HG02571 (cell line): ENCODE results near the gene QRICH1.

Source experiments
- ATAC-seq: cut with Tn5 transposase; IDR thresholded peaks from one replicate; pipeline ENCODE4 v1.9.1; 2021; ENCODE audit warnings: mild to moderate bottlenecking, moderate library complexity; ENCODE audit not compliant: unreplicated experiment

QRICH1 gene

DNA sequence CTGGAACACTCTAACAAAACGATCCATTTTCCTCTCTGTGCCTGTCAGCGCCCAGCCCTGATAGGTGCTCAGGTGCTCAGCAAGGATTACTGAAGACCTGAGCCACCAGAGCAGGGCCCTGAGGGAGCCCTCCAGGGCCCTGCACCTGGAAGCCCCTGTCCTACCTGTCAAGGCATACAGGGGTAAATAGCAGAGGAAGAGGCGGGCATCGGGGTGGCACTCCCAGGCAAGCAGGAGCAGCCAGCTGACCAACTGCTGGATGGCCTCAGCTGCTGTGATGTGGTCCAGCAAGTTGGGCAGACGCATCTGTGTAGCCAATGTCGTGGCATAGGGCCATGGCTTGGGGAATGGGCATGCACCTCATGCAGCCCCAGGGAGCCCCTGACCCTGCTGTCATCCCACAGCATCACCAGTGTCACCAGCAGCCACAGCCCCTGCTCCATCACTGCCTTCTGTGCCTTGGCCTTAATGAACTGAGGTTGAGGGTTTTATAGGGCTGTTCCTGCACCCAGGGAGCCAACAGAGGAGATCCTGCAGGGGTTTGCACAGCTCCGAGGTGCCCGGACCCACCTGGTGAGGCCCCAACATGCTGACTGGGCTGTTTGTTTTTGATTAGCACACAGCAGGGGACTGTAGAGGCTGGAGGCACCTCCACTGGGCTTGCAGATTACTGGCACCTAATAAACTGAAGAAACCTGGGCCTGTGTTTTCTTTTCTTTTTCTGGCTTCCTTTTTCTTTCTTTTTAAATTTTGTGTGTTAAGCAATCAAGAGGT lies 94.6 kb downstream of the QRICH1 start:
- ATAC-seq: no peak

- no peak for ATAC-seq
Measured at GRCh38 chr3:48997714-48998637, 95.9 kb downstream of the QRICH1 start.

GRCh38 chr3:48997102-48997635 lies 96.7 kb downstream of the QRICH1 start:
- no peak for ATAC-seq

- no peak for ATAC-seq
Measured at GRCh38 chr3:48996640-48997039, 97.2 kb downstream of the QRICH1 start.

GRCh38 chr3:48993834-48994233 lies 100.0 kb downstream of the QRICH1 start:
- ATAC-seq: no peak

DNA sequence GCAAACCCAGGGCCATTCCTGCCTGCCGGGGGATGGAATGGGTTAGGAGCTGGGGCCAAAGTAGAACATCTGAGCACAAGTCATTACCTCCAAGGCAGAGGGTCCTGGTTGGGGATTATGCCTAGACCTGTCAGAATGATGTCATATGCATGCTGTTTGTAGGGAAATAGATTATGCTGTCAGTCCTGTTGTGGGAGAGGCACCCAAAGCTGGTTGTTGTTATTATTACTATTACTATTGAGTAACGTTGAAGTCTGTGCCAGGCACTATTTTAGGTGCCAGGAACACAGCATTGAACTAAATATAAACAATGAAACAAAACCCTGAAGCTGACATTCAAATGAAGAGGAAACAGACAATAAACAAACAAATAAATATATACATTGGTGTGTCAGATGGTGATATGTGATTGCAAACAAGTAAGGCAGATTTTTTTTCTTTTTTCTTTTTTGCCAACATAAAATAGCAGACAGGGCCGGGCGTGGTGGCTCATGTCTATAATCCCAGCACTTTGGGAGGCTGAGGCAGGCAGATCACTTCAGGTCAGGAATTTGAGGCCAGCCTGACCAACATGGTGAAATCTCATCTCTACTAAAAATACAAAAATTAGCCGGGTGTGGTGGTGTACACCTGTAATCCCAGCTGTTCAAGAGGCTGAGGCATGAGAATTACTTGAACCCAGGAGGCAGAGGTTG lies 101.9 kb downstream of the QRICH1 start:
- no peak for ATAC-seq

GRCh38 chr3:48990636-48991469 lies 103.0 kb downstream of the QRICH1 start:
- ATAC-seq: peak; percentile 19

- peak; percentile 46 for ATAC-seq
Measured at GRCh38 chr3:48989796-48990635, 103.9 kb downstream of the QRICH1 start, which contains the start of gene P4HTM. P4HTM (plus strand) TSS chr3:48990241; CDS start chr3:48990257, 16 bp downstream.

GRCh38 chr3:48989126-48989795 lies 104.6 kb downstream of the QRICH1 start:
- ATAC-seq: no peak

- no peak for ATAC-seq
Measured at GRCh38 chr3:48985831-48986376, 108.0 kb downstream of the QRICH1 start.

GRCh38 chr3:48984663-48985062 lies 109.2 kb downstream of the QRICH1 start:
- ATAC-seq: no peak

GRCh38 chr3:48983096-48983495 lies 110.8 kb downstream of the QRICH1 start:
- ATAC-seq: no peak

- no peak for ATAC-seq
Measured at GRCh38 chr3:48982686-48983085, 111.2 kb downstream of the QRICH1 start.

DNA sequence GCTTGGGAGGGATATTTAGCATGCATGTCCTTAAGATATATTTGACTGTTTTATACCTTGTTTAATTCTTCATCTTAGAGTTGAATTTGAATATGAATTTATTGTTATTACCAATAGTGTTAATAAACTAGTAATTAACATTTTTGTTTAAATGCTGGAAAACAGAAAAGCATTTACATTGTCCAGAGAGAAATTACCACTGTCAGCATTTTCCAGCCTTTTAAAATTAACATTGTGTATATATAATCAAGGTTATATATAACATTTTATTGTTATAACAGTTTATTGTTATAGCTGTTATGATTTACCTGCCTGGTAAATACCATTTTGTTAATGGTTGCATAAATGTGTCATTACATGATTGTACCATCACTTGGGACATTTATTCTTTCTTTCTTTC lies 111.9 kb downstream of the QRICH1 start:
- ATAC-seq: no peak

- ATAC-seq: no peak
Measured at GRCh38 chr3:48980295-48980694, 113.6 kb downstream of the QRICH1 start.
